Stimulated activated naive B cell treated with anti-CD40 and anti-IgM and Interleukin-4, amounts not matched to agents 10 μg/mL and 1 μg/mL and 100 μg/mL, for 72 hours (primary cell): ENCODE measurements around the gene SOST.
"Not testable (repeated sequence)": the region's sequence is repeated elsewhere in the genome, so short reads cannot be mapped to it uniquely, and the experiment has no call there.

Experiments
- ATAC-seq, 2 donors: fragments of 150-1000 bp; cut with Tn5 transposase; replicated peaks; 2 replicates each; pipeline ENCODE4 v1.10.0; 2021; ENCODE audit warnings: moderate library complexity in 1 of 2
- DNase-seq: peaks from one replicate; pipeline ENCODE4 v3.0.0; 2021
- H3K27ac Mint-ChIP-seq: one replicate; pipeline ENCODE4 v1.8.0; 2022; ENCODE audit warnings: mild to moderate bottlenecking, mixed read lengths
- H3K27me3 Mint-ChIP-seq, 2 donors: one replicate each; pipeline ENCODE4 v1.8.0; 2022; ENCODE audit warnings: mixed read lengths in 2 of 2
- H3K36me3 Mint-ChIP-seq, 2 donors: one replicate each; pipeline ENCODE4 v1.8.0; 2022; ENCODE audit warnings: mixed read lengths in 2 of 2, mild to moderate bottlenecking in 1 of 2
- H3K4me1 Mint-ChIP-seq, 2 donors: one replicate each; pipeline ENCODE4 v1.8.0; 2022; ENCODE audit warnings: mixed read lengths in 2 of 2, mild to moderate bottlenecking in 1 of 2
- H3K4me3 Mint-ChIP-seq, 2 donors: one replicate each; pipeline ENCODE4 v1.8.0; 2022; ENCODE audit warnings: mild to moderate bottlenecking in 2 of 2, mixed read lengths in 2 of 2, moderate library complexity in 1 of 2
- H3K9me3 Mint-ChIP-seq, 2 donors: one replicate each; pipeline ENCODE4 v1.8.0; 2022; ENCODE audit warnings: mixed read lengths in 2 of 2, mild to moderate bottlenecking in 1 of 2

The SOST gene

GRCh38 chr17:43758497-43759174, at the start of gene SOST:
TSS of gene SOST (minus strand) at chr17:43758791. CDS start at chr17:43758741, 50 bp downstream.
- Mint-ChIP-seq H3K4me1 (peaks cover 3 to 6% of the 10 kb centered on the region in 2 donors), H3K4me3 (no peak within 1 kb of the TSS), H3K27me3 (peaks cover 36 to 57% of the 10 kb centered on the region in 2 donors), H3K27ac (no peak within 1 kb of the TSS), H3K36me3 (no peaks in the 10 kb centered on the region), H3K9me3 (no peaks in the 10 kb centered on the region)
- ATAC-seq (no peak), DNase-seq (no peak)

GRCh38 chr17:43808076-43808475, 49.5 kb upstream of the SOST start:
- H3K27ac Mint-ChIP-seq, result no peak overlapping the region
- no peak for DNase-seq
- peaks cover 26 to 38% of the 10 kb centered on the region in 2 donors for H3K27me3 Mint-ChIP-seq
- no peaks in the 10 kb centered on the region for H3K36me3 Mint-ChIP-seq
- no peaks in the 10 kb centered on the region for H3K4me1 Mint-ChIP-seq
- ATAC-seq, result no peak
- no peak overlapping the region for H3K4me3 Mint-ChIP-seq
- peaks cover 0 to 3% of the 10 kb centered on the region in 2 donors for H3K9me3 Mint-ChIP-seq

- ATAC-seq, result no peak
- peaks cover 30 to 42% of the 10 kb centered on the region in 2 donors for H3K27me3 Mint-ChIP-seq
- no peak overlapping the region for H3K27ac Mint-ChIP-seq
- DNase-seq, result no peak
- no peaks in the 10 kb centered on the region for H3K4me1 Mint-ChIP-seq
- H3K4me3 Mint-ChIP-seq, result no peak overlapping the region
- H3K36me3 Mint-ChIP-seq, result no peaks in the 10 kb centered on the region
- peaks cover 0 to 3% of the 10 kb centered on the region in 2 donors for H3K9me3 Mint-ChIP-seq
These were observed 46.5 kb upstream of the SOST start for GRCh38 chr17:43805117-43805516.

- Mint-ChIP-seq H3K9me3 (peaks cover 0 to 3% of the 10 kb centered on the region in 2 donors), H3K4me3 (no peak overlapping the region), H3K4me1 (no peaks in the 10 kb centered on the region), H3K27ac (no peak overlapping the region), H3K36me3 (no peaks in the 10 kb centered on the region), H3K27me3 (peaks cover 30 to 42% of the 10 kb centered on the region in 2 donors)
- ATAC-seq (no peak), DNase-seq (no peak)
These were observed 45.2 kb upstream of the SOST start for GRCh38 chr17:43803758-43804157.

- Mint-ChIP-seq H3K4me3 (no peak overlapping the region), H3K4me1 (no peaks in the 10 kb centered on the region), H3K27ac (no peak overlapping the region), H3K36me3 (no peaks in the 10 kb centered on the region), H3K9me3 (peaks cover 0 to 3% of the 10 kb centered on the region in 2 donors), H3K27me3 (peaks cover 35 to 44% of the 10 kb centered on the region in 2 donors)
- no peak for ATAC-seq
- DNase-seq, result no peak
These were observed 43.3 kb upstream of the SOST start for GRCh38 chr17:43801844-43802243.

- peaks cover 0 to 3% of the 10 kb centered on the region in 2 donors for H3K9me3 Mint-ChIP-seq
- ATAC-seq (no peak), DNase-seq (no peak)
- no peaks in the 10 kb centered on the region for H3K36me3 Mint-ChIP-seq
- H3K4me1 Mint-ChIP-seq, result no peaks in the 10 kb centered on the region
- H3K4me3 Mint-ChIP-seq, result no peak overlapping the region
- no peak overlapping the region for H3K27ac Mint-ChIP-seq
- H3K27me3 Mint-ChIP-seq, result peaks cover 44 to 46% of the 10 kb centered on the region in 2 donors
These were observed 42.1 kb upstream of the SOST start for GRCh38 chr17:43800736-43801135.

- ATAC-seq (no peak), DNase-seq (no peak)
- Mint-ChIP-seq H3K27me3 (peaks cover 46 to 48% of the 10 kb centered on the region in 2 donors), H3K9me3 (no peaks in the 10 kb centered on the region), H3K4me3 (no peak overlapping the region), H3K4me1 (no peaks in the 10 kb centered on the region), H3K36me3 (no peaks in the 10 kb centered on the region), H3K27ac (no peak overlapping the region)
These were observed 40.5 kb upstream of the SOST start for GRCh38 chr17:43799047-43799446.

GRCh38 chr17:43798024-43798423, 39.4 kb upstream of the SOST start:
- H3K27me3 Mint-ChIP-seq, result peaks cover 49 to 53% of the 10 kb centered on the region in 2 donors
- not testable (repeated sequence) for H3K4me1 Mint-ChIP-seq, DNase-seq, H3K4me3 Mint-ChIP-seq, H3K27ac Mint-ChIP-seq, H3K9me3 Mint-ChIP-seq, H3K36me3 Mint-ChIP-seq, ATAC-seq

- H3K27me3 Mint-ChIP-seq, result peaks cover 43 to 66% of the 10 kb centered on the region in 2 donors
- DNase-seq, ATAC-seq, H3K27ac Mint-ChIP-seq, H3K36me3 Mint-ChIP-seq, H3K9me3 Mint-ChIP-seq, H3K4me3 Mint-ChIP-seq, H3K4me1 Mint-ChIP-seq: not testable (repeated sequence)
These were observed 34.1 kb upstream of the SOST start for GRCh38 chr17:43792668-43793067.

GRCh38 chr17:43791589-43791988, 33.0 kb upstream of the SOST start:
- Mint-ChIP-seq H3K9me3 (no peaks in the 10 kb centered on the region), H3K4me3 (no peak overlapping the region), H3K27me3 (peaks cover 36 to 58% of the 10 kb centered on the region in 2 donors), H3K36me3 (no peaks in the 10 kb centered on the region), H3K4me1 (no peaks in the 10 kb centered on the region), H3K27ac (no peak overlapping the region)
- DNase-seq, result no peak
- no peak for ATAC-seq

GRCh38 chr17:43790311-43790940, 31.8 kb upstream of the SOST start:
- Mint-ChIP-seq H3K4me3 (no peak overlapping the region), H3K36me3 (no peaks in the 10 kb centered on the region), H3K27me3 (peaks cover 27 to 48% of the 10 kb centered on the region in 2 donors), H3K27ac (no peak overlapping the region), H3K9me3 (no peaks in the 10 kb centered on the region), H3K4me1 (no peaks in the 10 kb centered on the region)
- no peak for DNase-seq
- ATAC-seq, result no peak

- Mint-ChIP-seq H3K36me3 (no peaks in the 10 kb centered on the region), H3K27me3 (peaks cover 25 to 46% of the 10 kb centered on the region in 2 donors), H3K4me1 (no peaks in the 10 kb centered on the region), H3K4me3 (no peak overlapping the region), H3K27ac (no peak overlapping the region), H3K9me3 (no peaks in the 10 kb centered on the region)
- ATAC-seq (no peak), DNase-seq (no peak)
These were observed 30.9 kb upstream of the SOST start for GRCh38 chr17:43789482-43789881.

- Mint-ChIP-seq H3K9me3 (no peaks in the 10 kb centered on the region), H3K36me3 (no peaks in the 10 kb centered on the region), H3K4me3 (no peak overlapping the region), H3K27ac (no peak overlapping the region), H3K27me3 (peaks cover 23 to 47% of the 10 kb centered on the region in 2 donors), H3K4me1 (no peaks in the 10 kb centered on the region)
- no peak for DNase-seq
- ATAC-seq, result no peak
These were observed 29.9 kb upstream of the SOST start for GRCh38 chr17:43788540-43788939.

- DNase-seq, result no peak
- Mint-ChIP-seq H3K36me3 (no peaks in the 10 kb centered on the region), H3K4me3 (no peak overlapping the region), H3K9me3 (no peaks in the 10 kb centered on the region), H3K27ac (no peak overlapping the region), H3K4me1 (no peaks in the 10 kb centered on the region), H3K27me3 (peaks cover 26 to 52% of the 10 kb centered on the region in 2 donors)
- ATAC-seq, result no peak
These were observed 29.1 kb upstream of the SOST start for GRCh38 chr17:43787728-43788127.

GRCh38 chr17:43784628-43785101, 26.1 kb upstream of the SOST start:
- DNase-seq, result no peak
- H3K36me3 Mint-ChIP-seq, result no peaks in the 10 kb centered on the region
- H3K4me3 Mint-ChIP-seq, result no peak overlapping the region
- H3K27ac Mint-ChIP-seq, result no peak overlapping the region
- no peak for ATAC-seq
- H3K27me3 Mint-ChIP-seq, result peaks cover 27 to 60% of the 10 kb centered on the region in 2 donors
- no peaks in the 10 kb centered on the region for H3K9me3 Mint-ChIP-seq
- no peaks in the 10 kb centered on the region for H3K4me1 Mint-ChIP-seq
